Coronary artery (tissue), 2 donors: ENCODE data around the gene TMEM150B.

Source experiments
- DNase-seq: peaks from one replicate; pipeline ENCODE4 v3.0.0-alpha.2; 2017; ENCODE audit warnings: low spot score
- H3K27ac ChIP-seq, 2 donors: fragments of 200-600 bp; sonication (generic); one replicate each; pipeline ENCODE4 v1.5.1; 2016 to 2019
- H3K4me3 ChIP-seq: fragments of 200-600 bp; sonication (generic); 2 replicates; pipeline ENCODE4 v1.5.1; 2016; ENCODE audit warnings: mild to moderate bottlenecking, moderate library complexity
- TF ChIP-seq, protein P1 (sequence below): fragments of 200-600 bp; sonication (generic); IDR thresholded peaks from one replicate; pipeline ENCODE4 v1.5.1; 2019; ENCODE audit warnings: antibody characterized with exemption

TMEM150B gene

GRCh38 chr19:55362174-55362989, 37.2 kb upstream of the TMEM150B start:
- Histone ChIP-seq H3K4me3 (no peak overlapping the region), H3K27ac (no peak overlapping the region)
- TF ChIP-seq, protein P1, sequence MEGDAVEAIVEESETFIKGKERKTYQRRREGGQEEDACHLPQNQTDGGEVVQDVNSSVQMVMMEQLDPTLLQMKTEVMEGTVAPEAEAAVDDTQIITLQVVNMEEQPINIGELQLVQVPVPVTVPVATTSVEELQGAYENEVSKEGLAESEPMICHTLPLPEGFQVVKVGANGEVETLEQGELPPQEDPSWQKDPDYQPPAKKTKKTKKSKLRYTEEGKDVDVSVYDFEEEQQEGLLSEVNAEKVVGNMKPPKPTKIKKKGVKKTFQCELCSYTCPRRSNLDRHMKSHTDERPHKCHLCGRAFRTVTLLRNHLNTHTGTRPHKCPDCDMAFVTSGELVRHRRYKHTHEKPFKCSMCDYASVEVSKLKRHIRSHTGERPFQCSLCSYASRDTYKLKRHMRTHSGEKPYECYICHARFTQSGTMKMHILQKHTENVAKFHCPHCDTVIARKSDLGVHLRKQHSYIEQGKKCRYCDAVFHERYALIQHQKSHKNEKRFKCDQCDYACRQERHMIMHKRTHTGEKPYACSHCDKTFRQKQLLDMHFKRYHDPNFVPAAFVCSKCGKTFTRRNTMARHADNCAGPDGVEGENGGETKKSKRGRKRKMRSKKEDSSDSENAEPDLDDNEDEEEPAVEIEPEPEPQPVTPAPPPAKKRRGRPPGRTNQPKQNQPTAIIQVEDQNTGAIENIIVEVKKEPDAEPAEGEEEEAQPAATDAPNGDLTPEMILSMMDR = no peak
- no peak for DNase-seq

DNA sequence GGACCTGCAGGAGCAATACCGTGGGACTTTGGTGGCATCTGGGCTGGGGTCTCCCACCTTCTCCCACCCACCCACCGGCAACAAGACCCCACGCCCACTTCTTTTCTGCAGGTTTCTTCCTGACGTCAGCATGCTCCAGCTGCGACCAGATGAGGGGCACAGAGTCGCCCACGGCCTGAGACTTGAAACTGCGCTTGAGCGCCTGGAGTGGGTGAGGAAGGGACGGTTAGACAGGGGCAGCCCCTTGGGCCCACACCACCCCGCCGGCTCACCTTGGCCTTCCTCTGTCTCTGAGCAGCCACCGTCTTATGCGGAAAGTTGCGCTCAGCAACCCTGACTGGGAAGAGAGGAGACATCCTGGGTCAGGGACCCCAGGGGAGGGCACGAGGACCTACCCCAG, 35.8 kb upstream of the TMEM150B start:
- Histone ChIP-seq H3K4me3 (no peak overlapping the region), H3K27ac (no peak overlapping the region)
- TF ChIP-seq, protein P1 = no peak
- no peak for DNase-seq

DNA sequence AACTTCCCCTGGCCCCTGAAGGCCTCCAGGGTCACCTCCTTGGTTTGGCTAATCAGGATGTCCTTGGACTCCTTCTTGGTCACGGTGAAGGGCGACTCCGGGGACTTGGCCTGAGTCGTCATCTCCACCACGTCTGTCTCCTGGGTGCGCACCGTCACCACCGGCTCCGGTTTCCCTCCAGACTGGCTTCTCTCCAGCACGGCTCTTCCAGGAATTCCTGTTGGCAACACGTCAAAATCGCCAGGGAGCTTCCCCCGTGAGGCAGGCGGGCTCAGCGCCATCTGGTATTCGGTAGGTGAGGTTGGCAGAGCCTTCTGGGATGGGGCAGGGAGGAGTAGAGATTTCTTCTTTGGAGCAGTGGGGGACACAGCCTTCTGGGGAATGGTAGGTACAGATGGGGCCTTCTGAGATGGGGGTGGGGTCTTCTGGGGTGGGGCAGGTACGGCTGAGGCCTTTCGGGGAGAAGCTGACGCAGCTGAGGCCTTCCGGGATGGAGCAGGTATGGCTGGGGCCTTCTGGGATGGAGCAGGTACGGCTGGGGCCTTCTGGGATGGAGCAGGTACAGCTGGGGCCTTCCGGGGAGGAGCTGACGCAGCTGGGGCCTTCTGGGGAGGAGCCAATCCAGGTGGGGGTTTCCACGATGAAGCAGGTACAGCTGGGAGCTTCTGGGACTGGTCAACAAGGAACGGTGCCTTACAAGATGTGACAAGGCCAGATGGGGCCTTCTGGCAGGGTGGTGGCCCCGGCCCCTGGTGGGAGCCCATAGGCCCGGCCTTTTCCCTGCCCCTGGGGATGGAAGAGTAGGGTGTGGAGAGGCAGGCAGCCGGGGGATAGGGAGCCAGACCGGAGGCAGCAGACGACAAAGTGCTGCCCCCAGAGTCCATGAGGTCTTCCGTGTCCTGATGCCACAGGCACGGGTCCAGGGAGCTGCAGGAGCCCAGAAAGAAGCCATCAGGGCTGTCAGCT, 34.1 kb upstream of the TMEM150B start:
- Histone ChIP-seq H3K27ac (no peak overlapping the region), H3K4me3 (no peak overlapping the region)
- DNase-seq = no peak
- TF ChIP-seq, protein P1 = no peak

GRCh38 chr19:55358493-55358892, 33.4 kb upstream of the TMEM150B start:
- Histone ChIP-seq H3K4me3 (no peak overlapping the region), H3K27ac (no peak overlapping the region)
- TF ChIP-seq, protein P1 = no peak
- DNase-seq = no peak

DNA sequence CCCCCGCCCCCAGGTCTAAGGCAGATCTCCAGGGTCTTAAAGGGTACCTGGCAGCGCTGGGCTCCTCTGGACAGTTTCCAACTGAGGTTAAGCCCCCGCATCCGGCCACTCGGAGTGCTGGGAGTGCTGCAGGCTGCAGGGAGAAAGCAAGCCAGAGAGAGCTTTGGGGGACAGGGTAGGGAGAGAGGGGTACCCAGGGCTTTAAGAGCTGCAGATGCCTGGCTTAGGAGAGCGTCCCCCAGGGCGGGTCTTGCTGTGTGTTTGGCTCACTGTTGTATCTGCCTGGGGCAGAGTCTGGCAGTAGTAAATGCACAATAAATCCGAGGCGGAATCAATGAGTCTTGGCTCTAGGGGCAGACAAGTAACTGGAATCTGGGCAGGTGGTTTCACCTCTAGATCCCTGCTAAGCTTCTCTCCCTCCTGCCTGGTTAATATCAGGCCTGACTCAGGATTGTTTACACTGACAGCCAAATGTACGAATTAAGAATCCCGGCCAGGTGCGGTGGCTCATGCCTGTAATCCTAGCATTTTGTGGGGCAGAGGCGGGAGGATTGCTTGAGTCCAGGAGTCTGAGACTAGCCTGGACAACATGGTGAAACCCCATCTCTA, 30.2 kb upstream of the TMEM150B start:
- no peak for DNase-seq
- Histone ChIP-seq H3K4me3 (no peak overlapping the region), H3K27ac (no peak overlapping the region)
- TF ChIP-seq, protein P1 = no peak

DNA sequence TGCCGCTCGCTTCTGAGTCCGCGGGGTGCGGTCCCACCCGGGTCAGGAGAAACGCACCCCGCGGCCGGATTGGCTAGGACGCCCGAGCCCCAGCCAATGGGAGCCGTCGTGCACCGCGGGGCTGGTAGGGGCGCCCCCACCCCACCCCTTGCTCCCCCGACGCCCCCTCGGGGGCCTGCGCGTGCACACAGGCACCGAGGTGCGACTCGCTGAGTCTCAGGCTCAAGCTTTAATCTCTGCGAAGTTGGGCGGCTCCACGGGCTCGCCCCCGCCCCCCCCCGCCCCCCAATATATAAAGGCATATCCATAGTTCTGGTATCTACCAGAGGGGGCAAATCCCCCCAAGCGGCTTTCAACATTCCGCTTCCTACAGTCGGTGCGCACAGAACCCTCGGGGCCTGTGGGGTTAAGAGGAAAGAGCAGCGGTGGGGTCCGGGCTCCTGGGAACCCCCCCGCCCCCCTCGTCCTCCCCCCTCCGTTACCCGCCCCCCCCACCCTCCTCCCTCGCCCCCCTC, 29.6 kb upstream of the TMEM150B start, which contains the start of gene COX6B2:
Gene COX6B2, minus strand, starts transcription at position 22 of the 515 bp plus-strand sequence. CDS start 198 bp downstream, outside the sequence.
- no peak for DNase-seq
- TF ChIP-seq, protein P1 = no peak

More for the DNA sequence above, 29.6 kb upstream of the TMEM150B start, which contains the start of gene COX6B2:
- H3K27ac ChIP-seq = no peak within 1 kb of the TSS
- H3K4me3 ChIP-seq = peak within 1 kb of the TSS; percentile 70
